OCI-LY3 (cell line): ENCODE data around the gene ZAR1.

ENCODE experiments used
- EZH2phosphoT487 ChIP-seq: fragments of 200-600 bp; shearing (Covaris generic); IDR thresholded peaks from 2 replicates; pipeline ENCODE4 v1.6.1; 2018; ENCODE audit warnings: antibody characterized with exemption, mixed run types, low read depth
- TF ChIP-seq, protein P1 (sequence below): fragments of 200-600, 300-600 bp; sonication (generic); IDR thresholded peaks from 2 replicates; pipeline ENCODE4 v1.5.1; 2014; ENCODE audit warnings: antibody characterized with exemption, low read length, low read depth

DNA sequence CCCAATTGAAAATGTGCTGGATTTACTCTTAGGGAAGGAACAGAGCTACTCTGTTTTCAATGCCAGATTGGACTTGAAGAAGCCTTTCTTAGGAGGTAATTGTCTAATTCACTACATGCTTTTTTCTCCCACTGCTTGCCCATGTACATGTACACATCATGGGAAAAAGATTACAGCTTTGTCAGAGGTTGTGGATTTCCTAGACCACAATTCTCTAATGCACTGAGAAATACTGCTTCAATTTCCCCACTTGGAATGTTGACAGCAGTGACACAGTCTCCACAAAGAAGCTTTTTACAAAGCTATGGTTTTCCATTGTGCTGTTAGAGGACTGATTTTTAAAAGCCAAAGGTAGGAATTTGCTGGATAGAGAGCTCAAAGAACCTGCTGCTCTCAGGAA, 19.5 kb downstream of the ZAR1 start:
- TF ChIP-seq, protein P1, sequence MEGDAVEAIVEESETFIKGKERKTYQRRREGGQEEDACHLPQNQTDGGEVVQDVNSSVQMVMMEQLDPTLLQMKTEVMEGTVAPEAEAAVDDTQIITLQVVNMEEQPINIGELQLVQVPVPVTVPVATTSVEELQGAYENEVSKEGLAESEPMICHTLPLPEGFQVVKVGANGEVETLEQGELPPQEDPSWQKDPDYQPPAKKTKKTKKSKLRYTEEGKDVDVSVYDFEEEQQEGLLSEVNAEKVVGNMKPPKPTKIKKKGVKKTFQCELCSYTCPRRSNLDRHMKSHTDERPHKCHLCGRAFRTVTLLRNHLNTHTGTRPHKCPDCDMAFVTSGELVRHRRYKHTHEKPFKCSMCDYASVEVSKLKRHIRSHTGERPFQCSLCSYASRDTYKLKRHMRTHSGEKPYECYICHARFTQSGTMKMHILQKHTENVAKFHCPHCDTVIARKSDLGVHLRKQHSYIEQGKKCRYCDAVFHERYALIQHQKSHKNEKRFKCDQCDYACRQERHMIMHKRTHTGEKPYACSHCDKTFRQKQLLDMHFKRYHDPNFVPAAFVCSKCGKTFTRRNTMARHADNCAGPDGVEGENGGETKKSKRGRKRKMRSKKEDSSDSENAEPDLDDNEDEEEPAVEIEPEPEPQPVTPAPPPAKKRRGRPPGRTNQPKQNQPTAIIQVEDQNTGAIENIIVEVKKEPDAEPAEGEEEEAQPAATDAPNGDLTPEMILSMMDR = no peak
- TF ChIP-seq EZH2phosphoT487 = no peak
